Measurements from ENCODE around the gene HNRNPH1. TPM values are rescaled to one million over a fixed set of nuclear protein-coding genes. Genes with fewer than 3 reads are reported as not detected.
A peak's percentile ranks its signal among the peaks of the same experiment; 100 is the strongest.

HNRNPH1 gene
- total and polyA plus RNA-seq, 2 of the 8 experiments (the other 6 are each of a cell fraction or from before 2014, with no cell fraction given): 170 to 735 TPM

GRCh38 chr5:179624841-179625271 lies 1.4 kb upstream of the HNRNPH1 start:
- Histone ChIP-seq H3K79me2 (ENCODE audit: control insufficient read depth in 1 of 2, insufficient read depth in 2 of 2, low read length in 2 of 2) (peaks cover 10 to 38% of the 10 kb centered on the region in 2 experiments), H3K23me2 (ENCODE audit: low read depth, low read length) (peaks cover 14% of the 10 kb centered on the region), H3K4ac (replicated peaks; ENCODE audit: insufficient read length, low read depth, low read length) (no peak overlapping the region), H3K14ac (ENCODE audit: insufficient read length) (no peak overlapping the region), H3K4me3 (ENCODE audit: extremely low read depth in 1 of 4, insufficient read depth in 2 of 4, low read depth in 3 of 4, low read length in 4 of 4) (peak overlapping the region; percentile 80 to 99 (median 99); a peak in 5 of 8 replicates), H4K8ac (ENCODE audit: extremely low read depth, insufficient read depth, low read length) (peak overlapping the region; percentile 99; the same call in 1 of the 2 replicates), H3K27ac (ENCODE audit: low read depth, low read length) (peak overlapping the region; percentile 99; the same call in 1 of the 2 replicates), H4K20me1 (replicated peaks in 1 of 2; ENCODE audit: control insufficient read depth in 1 of 2, insufficient read depth in 2 of 2, low read length in 2 of 2) (peaks cover 16 to 25% of the 10 kb centered on the region in 2 experiments), H3K9ac (replicated peaks in 1 of 4; ENCODE audit: extremely low read depth in 1 of 4, low read depth in 3 of 4, low read length in 3 of 4) (peak overlapping the region in 2 of 4 experiments; percentile 96 to 99; a peak in 5 of 7 replicates), H2BK15ac (ENCODE audit: low read length) (peak overlapping the region; percentile 97; the same call in 1 of the 2 replicates), H2BK120ac (replicated peaks; ENCODE audit: low read depth, low read length) (peak overlapping the region; percentile 3), H3K4me1 (replicated peaks in 1 of 4; ENCODE audit: control insufficient read depth in 3 of 4, insufficient read depth in 4 of 4, low read length in 3 of 4) (peaks cover 5 to 24% (median 14%) of the 10 kb centered on the region in 4 experiments), H3K79me1 (ENCODE audit: low read depth, low read length) (peaks cover 3% of the 10 kb centered on the region; the same call in 1 of the 2 replicates), H2AK5ac (ENCODE audit: low read depth, low read length) (peak overlapping the region; percentile 92), H3K9me3 (ENCODE audit: insufficient read depth in 2 of 2, low read depth in 1 of 2, low read length in 1 of 2) (no peaks in the 10 kb centered on the region), H2BK12ac (ENCODE audit: low read depth, low read length) (peak overlapping the region; percentile 95), H2BK5ac (ENCODE audit: low read depth, low read length) (peak overlapping the region; percentile 97; the same call in 1 of the 2 replicates), H4K91ac (replicated peaks; ENCODE audit: insufficient read length, low read length) (peak overlapping the region; percentile 96), H3K18ac (ENCODE audit: extremely low read depth, low read length) (peak overlapping the region; percentile 96), H4K5ac (ENCODE audit: insufficient read length, low read depth, low read length) (no peak overlapping the region), H3K23ac (ENCODE audit: insufficient read length) (no peak overlapping the region), H2AFZ (ENCODE audit: low read length) (no peak overlapping the region), H2BK20ac (ENCODE audit: low read length) (peak overlapping the region; percentile 82; the same call in 1 of the 2 replicates), H3K4me2 (ENCODE audit: insufficient read depth in 1 of 2, low read depth in 2 of 2, low read length in 2 of 2) (peak overlapping the region; percentile 90 to 94), H3K27me3 (replicated peaks in 1 of 4; ENCODE audit: control insufficient read depth in 3 of 4, extremely low read depth in 1 of 4, insufficient read depth in 3 of 4, low read length in 3 of 4) (no peaks in the 10 kb centered on the region), H3K56ac (replicated peaks; ENCODE audit: insufficient read length, low read depth, low read length) (no peak overlapping the region), H3K36me3 (ENCODE audit: control insufficient read depth in 2 of 4, insufficient read depth in 4 of 4, low read length in 3 of 4) (peaks cover 4 to 28% (median 18%) of the 10 kb centered on the region in 4 experiments; a peak in 6 of 8 replicates)
- ChIA-PET CTCF (ENCODE audit: partially characterized antibody) (interaction anchor here (4.3 to 7.7 kb wide), 2 partner anchors 13 to 43 kb away, joined by 19 to 67 read pairs; no protein-coding TSS in a partner anchor), POLR2A (ENCODE audit: partially characterized antibody) (interaction anchor here (0.6 to 20.5 kb wide), 10 partner anchors 14 to 201 kb away, joined by 3 to 351 read pairs (median 16); partner anchors contain the start of gene MAML1)
- TF ChIP-seq SP2 (IDR thresholded peaks at IDR 0.05; ENCODE audit: low read length) (no peak), TBP (IDR thresholded peaks at IDR 0.05; ENCODE audit: low read depth, low read length) (no peak), SP1 (IDR thresholded peaks at IDR 0.05; ENCODE audit: low read depth, low read length) (no peak), SIRT6 (IDR thresholded peaks at IDR 0.05; ENCODE audit: low read length) (no peak), MAX (IDR thresholded peaks at IDR 0.05) (no peak), GABPA (IDR thresholded peaks at IDR 0.05; ENCODE audit: borderline replicate concordance, insufficient read depth, low read length) (no peak), SUZ12 (IDR thresholded peaks at IDR 0.05; ENCODE audit: low read length) (no peak), KDM1A (IDR thresholded peaks at IDR 0.05; ENCODE audit: borderline replicate concordance, low read length) (no peak)
- WGBS, 2 experiments (ENCODE audit: extremely low coverage in 1 of 2, insufficient coverage in 1 of 2, insufficient read length in 1 of 2, insufficient replicate concordance in 2 of 2, low coverage in 1 of 2, low lambda C conversion rate in 2 of 2, missing lambda C conversion rate in 1 of 2): 86% methylated on average over 9 of the region's 9 CpGs; no CpG with 5 or more reads in 1 of the 2 experiments
- no peak for DNase-seq (ENCODE audit: low read depth in 1 of 2, low spot score in 2 of 2)
- no peak for FAIRE-seq

Measured in H1 (cell line).